Measurements from ENCODE around the gene GTSF1L. TPM values are rescaled to one million over a fixed set of nuclear protein-coding genes. Genes with fewer than 3 reads are reported as not detected.

GTSF1L gene
- polyA plus RNA-seq, 1 donor from 2014 or later: 1.2 TPM

- peaks cover 19 to 32% (median 28%) of the 10 kb centered on the region in 3 donors for H3K4me1 Mint-ChIP-seq
- H3K4me3 Mint-ChIP-seq: peak overlapping the region; percentile 71 to 91 (median 88)
- peaks cover 5% of the 10 kb centered on the region for H3K36me3 Mint-ChIP-seq
- peaks cover 2% of the 10 kb centered on the region for H3K27me3 Mint-ChIP-seq
- no peaks in the 10 kb centered on the region for H3K9me3 Mint-ChIP-seq
- H3K27ac Mint-ChIP-seq: peak overlapping the region; percentile 89 to 99 (median 99)
These were observed 44.8 kb downstream of the GTSF1L start for GRCh38 chr20:43681991-43682410.

- H3K36me3 Mint-ChIP-seq: peaks cover 5% of the 10 kb centered on the region
- peaks cover 19 to 32% (median 28%) of the 10 kb centered on the region in 3 donors for H3K4me1 Mint-ChIP-seq
- H3K27me3 Mint-ChIP-seq: peaks cover 2% of the 10 kb centered on the region
- peak overlapping the region; percentile 89 to 99 (median 99) for H3K27ac Mint-ChIP-seq
- H3K9me3 Mint-ChIP-seq: no peaks in the 10 kb centered on the region
- H3K4me3 Mint-ChIP-seq: peak overlapping the region; percentile 71 to 91 (median 88)
These were observed 45.3 kb downstream of the GTSF1L start for GRCh38 chr20:43681468-43681942.

- Mint-ChIP-seq H3K4me1 (peaks cover 19 to 32% (median 30%) of the 10 kb centered on the region in 3 donors), H3K27ac (peak overlapping the region; percentile 89 to 99 (median 99)), H3K27me3 (peaks cover 2% of the 10 kb centered on the region), H3K36me3 (peaks cover 5% of the 10 kb centered on the region), H3K4me3 (peak overlapping the region; percentile 71 to 91 (median 88)), H3K9me3 (no peaks in the 10 kb centered on the region)
These were observed 45.8 kb downstream of the GTSF1L start for GRCh38 chr20:43680981-43681380.

GRCh38 chr20:43676368-43676767 lies 50.4 kb downstream of the GTSF1L start:
- Mint-ChIP-seq H3K27me3 (peaks cover 1% of the 10 kb centered on the region), H3K36me3 (peaks cover 8% of the 10 kb centered on the region), H3K27ac (no peak overlapping the region), H3K9me3 (no peaks in the 10 kb centered on the region), H3K4me3 (no peak overlapping the region), H3K4me1 (peaks cover 5 to 23% (median 15%) of the 10 kb centered on the region in 3 donors)

Other genes starting within 250 kb of the GTSF1L start
- 0.88 TPM for gene L3MBTL1, start 219.3 kb downstream of the GTSF1L start, polyA plus RNA-seq
- not detected for gene SGK2, start 168.0 kb downstream of the GTSF1L start, polyA plus RNA-seq
- gene IFT52, start 136.1 kb downstream of the GTSF1L start, polyA plus RNA-seq: 31.3 TPM
- gene MYBL2, start 59.9 kb downstream of the GTSF1L start, polyA plus RNA-seq: 4.6 TPM
- gene TOX2, start 187.8 kb upstream of the GTSF1L start, polyA plus RNA-seq: 0.73 TPM

All from IgD-negative memory B cell (primary cell).